GM21723 (cell line): Measurements from ENCODE around the gene GGT6.
"Not testable (repeated sequence)": the region's sequence is repeated elsewhere in the genome, so short reads cannot be mapped to it uniquely, and the experiment has no call there.

Experiments used
- ATAC-seq: cut with Tn5 transposase; IDR thresholded peaks from one replicate; pipeline ENCODE4 v1.9.1; 2021; ENCODE audit warnings: mild to moderate bottlenecking, moderate library complexity; ENCODE audit not compliant: unreplicated experiment

GGT6 gene

GRCh38 chr17:4592240-4593005, 32.0 kb upstream of the GGT6 start:
- no peak for ATAC-seq

DNA sequence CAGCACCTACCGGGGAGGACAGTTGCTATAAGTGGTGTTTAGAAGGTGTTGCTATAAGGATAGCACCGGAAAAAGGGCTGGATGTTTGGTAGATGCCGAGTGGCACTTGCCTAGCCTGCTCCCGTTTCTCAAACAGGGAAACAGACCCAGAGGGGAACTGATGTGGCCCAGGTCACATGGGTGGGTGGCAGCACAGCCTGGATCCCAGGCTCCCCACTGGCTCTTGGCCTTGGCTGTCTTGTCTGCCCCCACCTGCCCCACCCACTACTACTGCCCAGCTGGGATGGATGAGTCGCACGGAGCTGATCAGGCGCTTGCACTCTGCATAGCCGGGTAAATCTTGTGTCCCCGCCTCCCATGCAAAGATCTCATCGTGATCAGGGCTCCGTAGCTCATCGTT, 31.2 kb upstream of the GGT6 start:
- ATAC-seq: no peak

DNA sequence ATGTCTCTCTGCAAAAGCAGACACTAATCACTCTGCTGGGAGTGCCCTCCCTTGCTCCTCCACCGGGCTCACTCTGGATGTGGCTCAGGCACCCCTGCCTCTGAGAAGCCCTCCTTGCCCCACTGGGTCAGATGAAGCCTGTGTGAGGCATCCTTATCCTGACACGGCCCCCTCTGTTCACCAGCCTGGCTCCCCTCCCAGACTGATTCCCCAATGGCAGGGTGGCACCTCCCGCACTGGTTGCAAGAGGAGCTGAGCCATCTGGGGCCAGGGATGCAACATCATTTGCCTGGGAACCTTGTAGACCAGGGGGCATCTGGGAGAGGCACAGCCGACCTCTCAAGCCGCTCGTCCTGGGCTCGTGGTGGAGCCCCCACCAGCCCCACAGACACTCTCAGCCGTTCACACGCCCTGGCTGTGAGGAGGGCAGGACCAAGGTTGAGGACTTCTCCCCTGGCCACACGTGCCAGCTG, 30.6 kb upstream of the GGT6 start:
- no peak for ATAC-seq

- ATAC-seq: not testable (repeated sequence)
These were observed 29.7 kb upstream of the GGT6 start for GRCh38 chr17:4590042-4590441.

GRCh38 chr17:4588898-4589625, 28.7 kb upstream of the GGT6 start:
- no peak for ATAC-seq

GRCh38 chr17:4588391-4588790, 28.0 kb upstream of the GGT6 start:
- ATAC-seq: no peak

- ATAC-seq: no peak
These were observed 27.4 kb upstream of the GGT6 start for GRCh38 chr17:4587803-4588202.

DNA sequence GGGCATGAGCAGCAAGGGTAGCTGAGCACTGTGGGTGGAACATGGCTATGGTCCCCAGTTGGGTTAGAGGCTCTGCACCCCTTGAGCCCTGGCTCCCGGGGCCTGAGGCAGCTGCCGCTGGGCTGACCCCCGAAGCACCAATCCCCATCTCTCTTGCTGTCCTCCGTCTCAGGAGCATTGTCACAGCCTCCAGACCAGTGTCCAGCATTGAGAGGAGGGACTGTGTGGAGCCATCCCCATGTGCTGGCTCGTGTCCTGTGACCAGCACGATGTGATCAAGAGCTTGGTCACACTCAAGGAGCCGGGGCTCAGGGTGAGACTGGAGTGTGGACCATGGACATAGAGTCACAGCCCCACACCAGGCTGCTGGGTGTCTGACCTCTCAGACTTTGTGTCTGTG, 26.8 kb upstream of the GGT6 start:
- ATAC-seq: no peak

DNA sequence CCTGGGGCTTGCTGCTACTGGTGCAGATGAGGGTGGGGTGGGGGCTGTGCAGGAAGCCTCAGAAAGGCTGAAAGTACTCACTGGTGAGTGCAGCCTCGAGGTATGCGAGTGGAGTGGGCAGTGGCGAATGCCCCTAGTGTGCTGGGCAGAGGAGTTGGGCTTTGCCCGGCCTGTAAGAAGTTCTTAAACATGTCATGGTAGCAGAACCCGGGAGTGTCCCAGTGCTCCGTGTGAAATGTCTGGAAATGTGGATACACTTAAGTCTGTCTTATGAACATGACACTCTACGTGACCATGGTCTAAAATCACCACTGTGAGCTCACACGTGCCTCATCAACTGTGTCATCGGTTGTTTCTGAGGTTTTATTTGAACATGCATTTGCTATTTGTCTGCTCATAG, 25.7 kb upstream of the GGT6 start:
- no peak for ATAC-seq

- no peak for ATAC-seq
These were observed 25.2 kb upstream of the GGT6 start for GRCh38 chr17:4585638-4585994.

DNA sequence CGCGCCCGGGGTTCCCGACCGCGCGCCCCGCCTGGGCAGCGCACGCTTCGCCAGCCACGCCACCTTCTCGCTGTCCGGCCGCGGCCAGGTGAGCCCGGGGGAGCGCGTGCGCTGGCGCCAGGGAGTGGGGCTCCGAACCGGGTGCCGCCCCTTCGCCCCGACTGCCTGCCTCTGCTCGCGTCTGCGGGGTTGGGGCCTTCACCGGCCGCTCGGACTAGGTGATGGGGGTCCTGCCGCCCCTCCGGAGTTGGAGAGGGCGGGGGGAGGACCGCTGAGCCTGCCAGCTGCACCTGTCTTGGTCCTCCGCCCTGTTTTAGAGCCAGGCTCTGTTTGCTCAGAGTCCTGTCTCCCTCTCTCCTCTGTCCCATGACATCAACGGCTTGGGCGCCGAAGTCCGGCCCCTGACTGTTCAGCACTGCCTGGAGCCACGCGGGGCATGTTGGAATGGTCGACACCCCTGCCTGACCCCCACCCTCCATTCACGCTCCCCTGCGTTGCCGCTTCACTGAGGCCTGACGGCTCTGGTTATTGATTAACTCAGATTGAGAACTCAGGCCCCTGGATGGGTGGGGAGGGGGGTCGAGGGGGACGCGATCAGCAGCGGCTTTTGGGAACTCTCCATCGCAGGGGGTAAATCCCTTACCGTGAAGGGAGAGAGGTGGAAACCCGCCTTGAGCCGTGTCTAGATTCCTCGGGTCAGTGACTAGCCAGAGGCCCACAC, 24.7 kb upstream of the GGT6 start:
- ATAC-seq: no peak

- no peak for ATAC-seq
These were observed 23.9 kb upstream of the GGT6 start, which contains the start of gene SMTNL2 for GRCh38 chr17:4584101-4584916. Gene SMTNL2, plus strand, starts transcription at chr17:4584529. Its CDS starts 77 bp downstream, at chr17:4584606.

DNA sequence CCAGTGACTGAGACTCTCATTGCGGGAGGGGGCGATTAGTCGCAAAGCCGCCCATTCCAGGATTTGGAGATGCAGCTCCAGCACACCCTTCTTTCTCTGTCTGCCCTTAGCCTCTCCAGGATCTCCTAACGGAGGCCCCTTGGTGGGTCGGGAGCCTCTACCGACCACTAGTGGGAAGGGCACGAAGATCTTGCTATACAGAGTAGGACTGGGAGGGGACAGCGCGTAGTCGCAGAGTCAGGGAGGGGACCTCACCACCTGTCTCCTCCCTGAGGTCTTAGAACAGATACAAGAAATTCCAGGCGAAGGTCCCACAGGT, 23.4 kb upstream of the GGT6 start:
- no peak for ATAC-seq

DNA sequence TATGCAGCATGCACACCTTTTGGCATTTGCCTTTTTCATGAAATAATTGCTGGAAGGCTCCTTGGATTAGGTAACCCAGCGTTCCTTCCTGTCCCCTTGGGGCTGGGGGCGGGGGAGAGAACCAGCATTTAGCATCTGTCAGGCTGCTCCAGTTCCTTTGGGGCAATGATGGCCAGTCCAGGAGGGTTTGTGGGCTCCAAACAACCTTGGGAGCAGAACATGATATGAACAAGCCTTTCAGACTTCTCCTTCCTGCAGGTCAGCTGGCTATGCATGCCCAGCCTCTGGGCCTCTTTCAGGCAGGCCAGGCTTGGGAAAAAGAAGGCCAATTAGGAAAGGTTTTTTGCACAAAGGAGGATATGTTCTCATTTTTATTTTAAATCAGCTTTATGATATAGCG, 22.8 kb upstream of the GGT6 start:
- ATAC-seq: no peak

- ATAC-seq: no peak
These were observed 22.3 kb upstream of the GGT6 start for GRCh38 chr17:4582691-4583090.

DNA sequence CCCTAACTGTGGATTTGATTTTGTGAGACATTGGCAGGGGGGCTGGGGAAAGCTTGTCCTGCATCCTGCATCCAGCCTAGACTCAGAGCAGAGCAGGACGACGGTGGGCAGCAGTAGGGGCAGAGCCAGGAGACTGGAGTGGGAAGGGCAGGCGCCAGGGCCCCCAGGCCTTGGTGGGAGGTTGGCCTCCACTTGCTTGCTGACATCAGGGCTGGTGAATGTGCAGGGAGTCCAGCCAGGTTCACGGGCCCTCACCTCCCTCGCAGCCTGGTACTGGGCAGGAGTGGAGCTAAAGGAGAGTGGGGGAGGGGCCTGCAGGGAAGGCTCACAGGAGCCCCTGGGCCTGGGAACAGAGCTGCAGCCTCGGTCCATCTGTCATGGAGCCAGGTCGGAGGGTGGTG, 21.7 kb upstream of the GGT6 start:
- ATAC-seq: no peak

DNA sequence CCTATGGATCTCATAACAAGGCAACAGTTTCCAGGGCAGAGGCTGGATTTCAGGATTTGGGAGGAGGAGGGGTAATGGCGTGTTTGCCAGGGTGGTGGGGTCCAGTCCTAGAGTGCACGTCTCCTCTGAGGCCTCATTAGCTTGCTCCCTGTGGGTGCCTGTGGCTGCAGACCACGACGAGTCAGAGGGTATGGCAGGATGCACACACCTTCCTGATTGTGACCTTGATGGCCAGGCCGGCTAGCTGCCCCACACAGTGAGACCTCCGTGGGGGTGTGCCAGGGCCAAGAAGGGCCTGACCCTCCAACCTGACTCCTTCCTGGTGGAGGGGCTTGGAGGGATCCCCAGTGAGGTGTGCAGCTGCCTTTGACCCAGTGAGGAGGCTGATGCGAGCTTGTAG, 19.9 kb upstream of the GGT6 start:
- no peak for ATAC-seq

DNA sequence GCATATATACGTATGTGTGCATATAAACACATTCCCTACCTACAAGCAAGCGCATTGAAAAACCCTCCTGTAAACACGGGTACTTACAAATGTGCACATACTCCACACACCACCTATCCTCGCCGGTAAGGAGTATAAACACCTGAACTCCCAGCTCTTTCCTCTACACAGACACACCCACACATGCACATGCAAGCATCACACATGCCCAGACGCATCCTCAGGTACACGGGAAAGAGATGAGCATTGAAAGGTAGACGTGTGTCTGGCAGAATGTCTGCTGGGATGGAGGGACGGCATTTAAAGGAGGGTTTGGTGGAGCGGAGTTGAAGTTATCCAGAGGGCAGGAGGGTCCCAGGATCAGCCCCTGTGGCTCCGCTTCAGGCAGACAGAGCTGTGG, 19.3 kb upstream of the GGT6 start:
- no peak for ATAC-seq

- not testable (repeated sequence) for ATAC-seq
These were observed 18.0 kb upstream of the GGT6 start for GRCh38 chr17:4578349-4578748.

GRCh38 chr17:4577386-4577993, 17.1 kb upstream of the GGT6 start:
- ATAC-seq: no peak
